ENCODE results near the gene ASMT. TPM values are rescaled to one million over a fixed set of nuclear protein-coding genes. Genes with fewer than 3 reads are reported as not detected.

ASMT gene
- total and polyA plus RNA-seq, 2 donors (not counting 1 experiment from before 2014, with no cell fraction given) = not detected

- peaks cover 37% of the 10 kb centered on the region for H3K79me2 ChIP-seq (ENCODE audit: control insufficient read depth, insufficient read depth, low read length)
- no peaks in the 10 kb centered on the region for H3K4me1 ChIP-seq (ENCODE audit: control insufficient read depth, extremely low read depth, insufficient read depth, low read length)
- H3K36me3 ChIP-seq (ENCODE audit: control insufficient read depth, insufficient read depth, low read length) = peaks cover 46% of the 10 kb centered on the region
- no peaks in the 10 kb centered on the region for H4K20me1 ChIP-seq (ENCODE audit: control insufficient read depth, extremely low read depth, insufficient read depth, low read length)
- no peak for DNase-seq (ENCODE audit: low read depth in 2 of 2)
- H3K4me2 ChIP-seq (ENCODE audit: extremely low read depth, insufficient read depth, low read length) = no peak overlapping the region
- no peaks in the 10 kb centered on the region for H3K9me3 ChIP-seq (ENCODE audit: control insufficient read depth, insufficient read depth, low read depth, low read length)
- no peak overlapping the region for H3K27ac ChIP-seq (ENCODE audit: insufficient read depth, low read length)
- H2AFZ ChIP-seq (ENCODE audit: low read length) = no peak overlapping the region
- no peak overlapping the region for H3K9ac ChIP-seq (ENCODE audit: insufficient read depth, low read length)
- H3K27me3 ChIP-seq (ENCODE audit: control insufficient read depth, insufficient read depth, low read length) = no peaks in the 10 kb centered on the region
- TF ChIP-seq CTCF (conservative IDR thresholded peaks at IDR 0.05 in 1 of 2, IDR thresholded peaks at IDR 0.05 in 1 of 2; ENCODE audit: low read depth in 1 of 2, low read length in 2 of 2) = no peak
- no peak for TF ChIP-seq EZH2 (IDR thresholded peaks at IDR 0.05; ENCODE audit: low read length, missing control alignments)
- H3K4me3 ChIP-seq (replicated peaks in 1 of 4; ENCODE audit: control extremely low read depth in 1 of 4, insufficient read depth in 1 of 4, low read depth in 3 of 4, low read length in 4 of 4) = no peak overlapping the region
Measured at GRCh38 chrX:1597345-1598020, 17.4 kb upstream of the ASMT start.

- Histone ChIP-seq H3K9ac (ENCODE audit: insufficient read depth, low read length) (no peak overlapping the region), H3K36me3 (ENCODE audit: control insufficient read depth, insufficient read depth, low read length) (peaks cover 49% of the 10 kb centered on the region), H3K4me3 (replicated peaks in 1 of 4; ENCODE audit: control extremely low read depth in 1 of 4, insufficient read depth in 1 of 4, low read depth in 3 of 4, low read length in 4 of 4) (no peak overlapping the region), H3K4me2 (ENCODE audit: extremely low read depth, insufficient read depth, low read length) (no peak overlapping the region), H2AFZ (ENCODE audit: low read length) (no peak overlapping the region), H3K27ac (ENCODE audit: insufficient read depth, low read length) (no peak overlapping the region), H3K4me1 (ENCODE audit: control insufficient read depth, extremely low read depth, insufficient read depth, low read length) (no peaks in the 10 kb centered on the region), H3K9me3 (ENCODE audit: control insufficient read depth, insufficient read depth, low read depth, low read length) (no peaks in the 10 kb centered on the region), H4K20me1 (ENCODE audit: control insufficient read depth, extremely low read depth, insufficient read depth, low read length) (no peaks in the 10 kb centered on the region), H3K27me3 (ENCODE audit: control insufficient read depth, insufficient read depth, low read length) (no peaks in the 10 kb centered on the region), H3K79me2 (ENCODE audit: control insufficient read depth, insufficient read depth, low read length) (peaks cover 30% of the 10 kb centered on the region)
- no peak for DNase-seq (ENCODE audit: low read depth in 2 of 2)
- no peak for TF ChIP-seq EZH2 (IDR thresholded peaks at IDR 0.05; ENCODE audit: low read length, missing control alignments)
- TF ChIP-seq CTCF (conservative IDR thresholded peaks at IDR 0.05 in 1 of 2, IDR thresholded peaks at IDR 0.05 in 1 of 2; ENCODE audit: low read depth in 1 of 2, low read length in 2 of 2) = no peak
Measured at GRCh38 chrX:1598021-1598875, 16.6 kb upstream of the ASMT start.

All from fibroblast of lung (primary cell).